SW 1271 (cell line): Measurements from ENCODE around the gene ODF2L.
A peak's percentile ranks its signal among the peaks of the same experiment; 100 is the strongest.

Experiments used
- DNase-seq, 2 experiments: peaks; one replicate each; lab custom pipeline; 2025; lab: John Stamatoyannopoulos, UW

Gene ODF2L, protein sequence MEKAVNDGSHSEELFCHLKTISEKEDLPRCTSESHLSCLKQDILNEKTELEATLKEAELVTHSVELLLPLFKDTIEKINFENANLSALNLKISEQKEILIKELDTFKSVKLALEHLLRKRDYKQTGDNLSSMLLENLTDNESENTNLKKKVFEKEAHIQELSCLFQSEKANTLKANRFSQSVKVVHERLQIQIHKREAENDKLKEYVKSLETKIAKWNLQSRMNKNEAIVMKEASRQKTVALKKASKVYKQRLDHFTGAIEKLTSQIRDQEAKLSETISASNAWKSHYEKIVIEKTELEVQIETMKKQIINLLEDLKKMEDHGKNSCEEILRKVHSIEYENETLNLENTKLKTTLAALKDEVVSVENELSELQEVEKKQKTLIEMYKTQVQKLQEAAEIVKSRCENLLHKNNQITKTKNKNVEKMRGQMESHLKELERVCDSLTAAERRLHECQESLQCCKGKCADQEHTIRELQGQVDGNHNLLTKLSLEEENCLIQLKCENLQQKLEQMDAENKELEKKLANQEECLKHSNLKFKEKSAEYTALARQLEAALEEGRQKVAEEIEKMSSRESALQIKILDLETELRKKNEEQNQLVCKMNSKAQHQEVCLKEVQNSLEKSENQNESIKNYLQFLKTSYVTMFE

GRCh38 chr1:86395751-86396497 lies at the start of gene ODF2L:
Gene ODF2L (minus strand): TSS chr1:86396323. CDS start chr1:86387027, 9,296 bp downstream.
- peak; percentile 57 to 83 for DNase-seq

DNA sequence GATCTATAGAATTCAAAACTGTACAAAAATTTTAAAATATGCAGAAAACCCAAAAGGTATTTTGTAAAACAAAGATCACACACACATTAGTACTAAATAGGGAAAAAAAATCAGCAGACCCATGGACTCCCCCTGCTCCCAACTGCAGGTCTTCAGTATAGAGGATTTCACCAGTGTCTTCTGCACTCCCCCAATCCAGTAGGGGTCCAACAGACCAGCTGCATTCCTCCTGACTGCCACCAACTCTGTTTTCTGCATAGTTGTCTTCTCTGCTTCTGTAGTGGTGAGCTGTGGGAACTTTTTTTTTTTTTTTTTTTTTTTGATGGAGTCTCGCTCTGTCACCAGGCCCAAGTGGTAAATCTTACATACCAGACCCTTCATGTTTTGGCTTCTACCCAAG lies 49.8 kb upstream of the ODF2L start:
- no peak for DNase-seq

DNA sequence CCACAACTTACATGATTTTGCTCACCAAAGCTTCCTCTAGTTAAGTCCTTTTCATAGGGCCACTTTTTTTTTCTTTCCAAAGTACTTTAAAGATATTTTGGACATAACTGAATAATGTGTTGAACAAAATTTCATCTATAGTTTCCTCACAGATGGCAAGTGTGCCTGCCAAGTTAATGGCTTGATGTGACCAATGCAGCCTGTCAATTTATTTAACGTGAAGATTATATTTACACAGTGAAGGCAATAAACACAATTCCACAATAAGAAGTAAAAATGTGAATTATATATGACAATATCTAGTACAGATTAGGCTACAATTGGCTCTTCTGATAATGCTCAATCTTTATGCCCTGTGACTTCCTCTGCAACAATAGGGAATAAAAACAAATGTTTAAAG lies 45.9 kb upstream of the ODF2L start:
- DNase-seq = no peak

- no peak for DNase-seq
These were observed 45.5 kb upstream of the ODF2L start for GRCh38 chr1:86441581-86441980.

DNA sequence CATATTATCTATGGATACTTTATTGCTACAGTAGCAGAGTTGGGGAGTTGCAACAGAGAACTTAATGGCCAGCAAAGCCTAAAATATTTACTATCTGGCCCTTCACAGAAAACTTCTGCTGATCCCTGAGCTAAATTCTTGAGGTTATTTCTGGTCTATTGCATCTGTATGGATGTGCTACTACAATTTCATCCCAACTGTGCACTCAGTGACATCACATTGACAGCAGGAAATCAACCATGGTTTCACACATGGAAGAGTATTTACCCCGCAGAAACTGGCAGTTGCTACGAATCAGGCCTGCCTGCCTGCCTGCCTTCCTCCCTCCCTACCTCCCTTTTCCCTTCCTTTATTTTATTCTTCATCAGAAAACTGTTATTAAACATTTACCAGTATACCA lies 39.9 kb upstream of the ODF2L start:
- DNase-seq = no peak

DNA sequence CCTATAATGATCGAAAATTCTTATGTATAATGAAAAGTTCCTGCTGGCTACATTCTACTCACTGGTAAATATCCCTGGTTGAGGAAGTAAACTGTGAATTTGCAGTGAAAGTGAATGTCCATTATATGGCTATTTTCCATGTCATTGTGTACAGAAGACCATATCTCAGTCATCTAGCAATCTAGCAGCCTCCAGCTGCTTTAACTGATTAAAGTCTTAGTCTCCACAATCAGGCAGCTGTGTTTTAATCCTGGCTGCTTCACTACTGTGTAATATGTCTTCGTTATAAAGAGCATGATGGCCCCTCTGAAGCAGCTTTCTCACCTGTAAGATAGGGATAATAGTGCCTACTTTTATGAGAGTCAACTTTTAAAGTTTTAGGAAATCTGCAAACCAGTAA lies 39.2 kb upstream of the ODF2L start:
- no peak for DNase-seq

DNA sequence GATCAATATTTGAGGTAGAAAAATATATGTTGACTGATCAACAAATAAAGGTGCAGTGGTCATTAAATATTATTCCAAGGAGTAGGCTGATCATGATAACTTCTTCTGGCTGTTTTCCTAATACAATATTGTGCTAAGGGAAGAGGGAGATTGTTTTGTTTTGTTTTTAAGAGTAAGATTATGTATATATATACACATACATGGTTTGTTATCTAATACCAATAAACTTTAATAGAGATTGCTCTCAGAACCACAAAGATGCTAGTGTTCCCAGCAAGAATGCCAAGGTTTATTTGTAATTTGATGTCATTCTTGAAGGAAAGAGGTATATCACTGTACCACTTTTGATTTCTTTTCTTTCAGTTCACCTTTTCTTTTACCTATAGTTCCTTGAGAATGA lies 37.9 kb upstream of the ODF2L start:
- DNase-seq = no peak

DNA sequence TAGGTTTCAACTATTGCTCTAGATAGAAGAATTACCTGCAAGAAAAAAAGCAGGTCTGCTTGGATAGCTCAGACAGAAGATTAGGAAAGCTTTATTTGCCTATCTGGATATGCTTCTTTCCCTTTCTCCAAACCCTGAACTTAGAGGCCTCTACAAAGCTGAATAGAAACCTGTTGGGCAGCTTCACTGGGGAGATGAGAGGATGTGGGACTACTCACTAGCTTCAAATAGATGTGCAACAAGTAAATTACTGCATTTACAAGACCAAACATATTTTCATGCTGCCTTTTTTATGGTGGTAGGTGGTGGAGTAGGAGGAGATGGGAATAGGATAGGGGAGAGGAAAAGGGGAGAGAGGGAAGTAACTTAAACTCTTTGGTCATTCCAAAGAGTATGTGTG lies 34.3 kb upstream of the ODF2L start:
- DNase-seq = no peak

DNA sequence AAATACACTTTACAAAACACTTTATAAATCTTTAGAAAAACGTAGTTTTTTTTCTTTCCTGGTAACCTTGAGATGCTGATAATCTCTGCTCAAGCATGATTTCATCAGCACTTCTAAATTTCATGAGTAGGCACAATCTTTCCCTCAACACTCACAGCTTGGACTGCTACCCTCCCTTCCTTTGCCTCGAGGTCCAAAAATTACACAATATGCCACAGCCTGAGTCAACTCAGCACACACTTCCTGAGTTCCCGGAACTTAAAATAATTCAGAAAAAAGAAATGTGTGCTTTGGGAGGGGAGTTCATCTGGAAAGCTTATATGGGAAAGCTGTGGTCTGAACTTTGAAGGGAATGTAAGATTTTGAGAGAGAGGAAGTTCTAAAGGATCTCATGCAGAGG lies 33.7 kb upstream of the ODF2L start:
- DNase-seq = peak; percentile 14 to 70

- DNase-seq = no peak
These were observed 33.1 kb upstream of the ODF2L start for GRCh38 chr1:86429122-86429725.

DNA sequence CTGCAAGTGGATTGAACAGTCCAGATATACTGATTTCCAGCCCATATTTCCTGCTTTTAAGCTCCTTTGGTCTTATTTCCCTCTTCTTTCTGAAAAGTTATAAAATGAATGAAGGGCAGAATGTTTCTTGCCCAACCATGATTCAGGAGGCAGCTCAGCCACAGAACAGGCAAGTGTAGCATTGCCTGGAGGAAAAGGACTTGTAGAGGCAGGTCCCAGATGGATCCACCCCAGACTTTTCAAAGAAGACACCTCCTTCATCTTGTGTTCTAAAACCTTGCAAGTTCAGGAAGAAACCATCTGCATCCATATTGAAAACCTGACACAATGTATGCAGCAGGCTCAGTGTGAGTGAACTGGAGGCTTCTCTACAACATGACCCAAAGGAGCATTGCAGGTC lies 27.8 kb upstream of the ODF2L start, which contains the start of gene CLCA2:
Gene CLCA2 (plus strand): TSS at position 299 of the 400 bp plus-strand sequence. CDS start 77 bp downstream, at position 376.
- DNase-seq = no peak

GRCh38 chr1:86423473-86423872 lies 27.4 kb upstream of the ODF2L start:
- DNase-seq = no peak

DNA sequence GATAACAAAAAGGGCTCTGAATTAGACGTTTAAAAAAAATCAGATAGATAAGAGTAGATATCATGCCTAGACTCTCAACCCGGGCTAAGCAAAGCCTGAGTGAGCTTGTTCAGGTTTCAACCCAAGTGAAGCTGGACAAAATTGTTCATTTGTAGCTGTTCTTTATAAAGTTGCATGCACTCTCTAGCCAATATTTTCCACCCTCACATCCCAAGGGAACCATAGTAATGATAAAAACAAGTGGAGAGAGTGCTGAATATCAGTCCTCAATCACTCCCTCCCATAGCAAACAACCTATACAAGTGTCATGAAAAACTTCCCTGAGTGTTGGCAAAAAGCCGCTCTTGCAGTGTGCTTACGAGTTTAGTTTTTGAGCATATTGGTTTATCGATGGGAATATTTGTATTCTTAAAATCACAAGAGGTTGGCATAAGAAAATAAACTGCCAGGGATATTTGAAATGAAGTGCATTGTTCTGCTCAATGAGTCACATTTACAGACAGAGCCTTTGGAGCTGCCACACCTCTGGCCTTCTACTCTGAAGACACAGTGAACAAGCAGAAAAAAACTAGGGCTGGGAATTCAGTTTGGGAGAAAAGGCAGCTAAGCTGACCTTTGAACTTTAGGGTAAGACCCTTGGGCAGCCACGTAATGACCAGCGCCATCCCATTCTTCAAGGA lies 25.6 kb upstream of the ODF2L start:
- no peak for DNase-seq

GRCh38 chr1:86419277-86419903 lies 23.3 kb upstream of the ODF2L start:
- no peak for DNase-seq

DNA sequence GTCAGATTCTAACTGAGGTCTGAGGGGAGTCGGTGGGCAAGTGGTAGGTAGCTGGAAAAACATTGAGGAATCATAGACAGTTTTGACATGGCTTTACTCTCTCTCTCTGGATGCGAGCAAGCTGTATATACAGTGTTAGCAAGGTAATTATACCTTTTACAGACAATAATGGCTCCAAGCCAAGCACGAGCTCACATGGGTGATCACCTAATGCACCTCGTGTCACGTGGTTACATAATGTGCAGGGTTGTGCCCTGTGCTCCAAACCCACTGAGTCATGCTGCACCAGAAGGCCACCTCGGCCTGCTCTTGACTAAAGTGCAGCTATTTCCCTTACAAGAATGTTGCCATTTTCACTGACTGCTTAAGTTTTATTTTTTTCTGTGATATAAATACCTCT lies 20.2 kb upstream of the ODF2L start:
- no peak for DNase-seq

DNA sequence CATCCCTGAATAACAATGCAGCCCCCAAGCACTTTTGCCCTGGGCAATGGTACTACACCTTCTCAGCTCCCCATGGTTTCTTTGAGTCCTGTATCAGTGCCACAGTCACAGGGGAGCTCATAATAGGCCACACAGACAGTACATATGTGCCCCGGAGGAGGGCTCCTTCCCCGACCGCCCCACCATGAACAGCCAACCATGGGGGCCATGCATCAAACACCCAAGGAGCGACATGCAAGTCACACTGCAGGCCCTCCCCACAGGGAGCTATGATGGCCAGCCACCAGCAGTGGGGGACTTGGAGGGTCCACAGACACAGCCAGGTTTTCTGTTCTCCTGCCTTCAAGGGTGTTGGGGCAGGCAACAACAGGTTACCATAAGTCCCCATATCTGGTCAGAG lies 14.8 kb upstream of the ODF2L start:
- DNase-seq = no peak

DNA sequence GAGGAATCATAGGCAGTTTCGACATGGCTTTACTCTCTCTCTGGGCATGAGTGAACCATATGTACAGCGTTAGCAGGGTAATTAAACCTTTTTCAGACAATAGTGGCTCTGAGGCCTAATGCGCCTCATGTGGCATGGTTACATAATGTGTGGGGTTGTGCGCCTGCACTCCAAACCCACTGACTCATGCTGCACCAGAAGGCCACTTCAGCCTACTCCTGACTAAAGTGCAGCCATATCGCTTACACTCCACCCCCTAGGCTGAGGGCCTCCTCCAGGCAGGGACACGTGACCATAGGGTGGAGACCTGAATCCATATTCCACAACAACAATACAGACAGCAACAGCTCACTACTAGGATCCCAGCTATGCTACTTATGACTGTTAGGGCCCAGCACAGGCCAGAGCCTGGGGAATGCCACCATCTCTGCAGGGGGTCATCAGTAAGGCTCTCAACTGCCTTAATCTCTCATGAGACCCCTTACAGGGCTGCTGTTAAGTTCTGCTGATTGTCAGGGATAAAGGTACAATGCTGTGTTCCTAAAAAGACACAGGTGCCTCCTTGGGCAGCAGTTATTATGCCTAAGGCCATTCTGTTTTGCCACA lies 13.4 kb upstream of the ODF2L start:
- no peak for DNase-seq

- no peak for DNase-seq
These were observed 371 bp upstream of the ODF2L start for GRCh38 chr1:86396498-86396890.

GRCh38 chr1:86394416-86394815 lies 1.7 kb downstream of the ODF2L start:
- DNase-seq = no peak

GRCh38 chr1:86389307-86389706 lies 6.8 kb downstream of the ODF2L start:
- no peak for DNase-seq

DNA sequence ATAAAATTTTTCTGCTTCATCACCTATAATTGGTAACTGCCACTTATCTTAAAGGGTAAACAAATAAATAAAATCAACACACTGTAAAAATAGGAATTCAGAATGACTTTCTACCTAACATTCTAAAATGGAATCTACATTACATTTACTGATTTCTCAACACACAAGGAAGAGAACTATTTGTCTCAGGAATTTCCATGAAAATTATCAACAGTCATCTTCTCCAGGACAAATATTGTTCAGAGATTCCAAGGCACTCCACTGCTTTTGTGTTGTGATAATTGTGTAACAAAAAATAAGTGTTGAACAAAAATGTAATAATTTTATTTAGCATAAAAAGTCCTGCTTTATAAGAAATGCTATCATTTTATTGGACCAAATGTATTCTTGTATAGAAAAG lies 7.3 kb downstream of the ODF2L start:
- DNase-seq = no peak
